Right lobe of liver (tissue), 4 donors: Measurements from ENCODE around the gene ADAM23.

Experiments used
- CTCF ChIP-seq, 4 donors: fragments of 200-600 bp in 3 of 4; fragments of 450-650 bp in 1 of 4; IDR thresholded peaks; one replicate each; pipeline versions ENCODE4 v1.5.1 to v1.8.0; 2016 to 2022; ENCODE audit warnings: antibody characterized with exemption in 4 of 4, mild to moderate bottlenecking in 2 of 4
- POLR2A ChIP-seq: fragments of 450-650 bp; IDR thresholded peaks from one replicate; pipeline ENCODE4 v1.6.1; 2017; ENCODE audit warnings: antibody characterized with exemption, mild to moderate bottlenecking
- donor health status: DM: no; HTN: no; CAD: no.
- donor health status: DM: no; HTN: no; CAD: no.
- donor health status: DM: no; HTN: yes; CAD: no.

DNA sequence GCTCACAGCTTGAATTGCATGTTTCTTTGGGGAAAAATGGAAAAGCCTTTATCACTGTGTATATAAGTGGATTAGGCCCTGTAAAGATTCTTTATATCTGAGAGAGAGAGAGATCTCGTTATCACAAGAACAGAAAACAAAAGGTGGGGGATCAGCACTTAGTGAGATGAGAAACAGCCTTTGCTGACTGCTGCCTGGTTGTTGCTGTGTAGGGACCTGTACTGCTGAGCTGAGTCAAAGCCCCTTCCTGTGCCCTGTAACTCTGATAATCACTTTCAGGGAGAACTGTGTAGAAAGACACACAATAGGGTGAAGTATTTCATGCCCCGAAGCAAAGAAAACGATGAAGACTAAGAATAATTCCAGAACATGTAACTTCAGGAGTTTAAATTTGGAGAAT, 168.4 kb downstream of the ADAM23 start:
- TF ChIP-seq CTCF (IDR thresholded peaks at IDR 0.05) (no peak), POLR2A (no peak)
